ENCODE results near the gene CEP128. TPM values are rescaled to one million over a fixed set of nuclear protein-coding genes. Genes with fewer than 3 reads are reported as not detected.
A peak's percentile ranks its signal among the peaks of the same experiment; 100 is the strongest.

Gene CEP128
- total and polyA plus RNA-seq, 2 experiments from 2014 or later: 2.4 to 5.2 TPM

DNA sequence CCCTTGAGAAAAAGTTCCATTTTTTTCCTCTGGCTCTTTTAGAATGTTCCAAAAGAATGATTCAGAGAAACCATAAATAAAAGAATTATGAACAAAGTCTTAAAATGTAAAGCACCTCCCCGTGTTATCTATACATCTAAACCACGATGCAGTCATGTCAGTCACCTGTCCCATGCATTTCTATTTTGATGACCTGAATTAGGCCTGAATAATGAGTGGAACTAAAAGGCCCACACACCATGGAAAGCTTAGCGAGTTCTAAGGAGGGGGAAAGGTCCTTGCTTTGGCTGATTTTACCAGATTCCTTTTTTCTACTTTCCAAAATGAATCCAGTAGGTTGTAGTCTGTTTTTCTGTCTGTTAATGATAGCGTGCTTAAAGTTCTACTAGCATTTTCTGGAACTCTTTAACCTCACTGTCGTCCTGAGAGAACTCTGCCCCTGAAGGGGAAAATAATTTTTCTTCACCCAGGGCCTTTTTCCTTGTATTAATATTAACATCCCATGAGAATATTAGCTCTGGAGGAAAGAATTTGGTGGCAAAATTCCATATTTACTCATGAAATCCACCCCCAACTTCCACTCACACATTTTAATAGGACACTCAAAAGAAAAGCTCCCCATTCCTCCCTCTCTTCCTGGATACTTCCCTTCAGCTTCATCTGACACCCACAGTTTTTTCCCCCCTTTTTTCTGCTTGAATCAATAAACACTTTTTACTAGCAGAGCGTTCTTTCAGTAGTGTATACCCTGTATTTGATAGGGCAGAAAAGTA is 464.0 kb downstream of the CEP128 start:
- no peak overlapping the region for H3K9ac ChIP-seq
- peak overlapping the region; percentile 4; the same call in 1 of the 2 replicates for H2AFZ ChIP-seq
- 85 to 87% methylated on average over 6 of the region's 6 CpGs for WGBS, 2 experiments (ENCODE audit: low coverage in 1 of 2, low lambda C conversion rate in 2 of 2, missing lambda C conversion rate in 2 of 2)
- DNase-seq: peak; percentile 59
- no peaks in the 10 kb centered on the region for H3K79me2 ChIP-seq (ENCODE audit: insufficient read depth)
- H3K9me2 ChIP-seq (ENCODE audit: insufficient read depth): no peaks in the 10 kb centered on the region
- H3K4me2 ChIP-seq (ENCODE audit: unreplicated experiment): no peak overlapping the region
- in situ Hi-C loops (cut with MboI): no loop called here
- no peaks in the 10 kb centered on the region for H4K20me1 ChIP-seq (ENCODE audit: insufficient read depth)
- H3K36me3 ChIP-seq (ENCODE audit: low read depth): no peaks in the 10 kb centered on the region
- no peaks in the 10 kb centered on the region for H3K9me3 ChIP-seq (ENCODE audit: low read depth)
- no peak overlapping the region for H3K27ac ChIP-seq
- peaks cover 35% of the 10 kb centered on the region for H3F3A ChIP-seq (ENCODE audit: insufficient read depth)
- H3K4me1 ChIP-seq (ENCODE audit: insufficient read depth): peaks cover 40% of the 10 kb centered on the region
- H3K4me3 ChIP-seq: no peak overlapping the region
- TF ChIP-seq EZH2 (IDR thresholded peaks at IDR 0.05; ENCODE audit: insufficient read depth, poor library complexity, severe bottlenecking): no peak
- TF ChIP-seq EZH2phosphoT487 (IDR thresholded peaks at IDR 0.05; ENCODE audit: insufficient read depth, low read depth): no peak
- no peaks in the 10 kb centered on the region for H3K27me3 ChIP-seq (replicated peaks; ENCODE audit: insufficient read depth)

DNA sequence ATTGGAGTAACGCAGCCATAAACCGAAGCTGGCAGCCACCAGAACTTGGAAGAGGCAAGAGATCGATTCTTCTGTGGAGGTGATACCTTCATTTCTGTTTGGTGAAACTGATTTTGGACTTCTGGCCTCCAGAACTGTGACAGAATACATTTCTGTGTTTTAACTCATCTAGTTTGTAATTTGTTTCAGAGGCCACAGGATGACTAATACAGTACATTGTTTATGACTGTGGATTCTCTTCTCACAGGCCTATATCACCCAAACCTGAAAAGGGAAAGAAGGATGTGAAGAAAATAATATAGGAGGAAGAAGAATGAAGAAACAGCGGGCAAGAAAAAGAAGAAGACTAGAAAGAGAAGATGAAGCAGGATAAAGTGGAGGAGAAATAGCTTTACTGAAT is 466.5 kb downstream of the CEP128 start:
- peak; percentile 76 for DNase-seq
- H3K27me3 ChIP-seq (replicated peaks; ENCODE audit: insufficient read depth): no peaks in the 10 kb centered on the region
- peak overlapping the region; percentile 71 for H3K4me2 ChIP-seq (ENCODE audit: unreplicated experiment)
- peaks cover 35% of the 10 kb centered on the region for H3F3A ChIP-seq (ENCODE audit: insufficient read depth)
- H3K9me2 ChIP-seq (ENCODE audit: insufficient read depth): no peaks in the 10 kb centered on the region
- H2AFZ ChIP-seq: peak overlapping the region; percentile 10
- H3K27ac ChIP-seq: peak overlapping the region; percentile 55
- peaks cover 40% of the 10 kb centered on the region for H3K4me1 ChIP-seq (ENCODE audit: insufficient read depth)
- in situ Hi-C loops (cut with MboI): no loop called here
- TF ChIP-seq EZH2phosphoT487 (IDR thresholded peaks at IDR 0.05; ENCODE audit: insufficient read depth, low read depth): no peak
- TF ChIP-seq EZH2 (IDR thresholded peaks at IDR 0.05; ENCODE audit: insufficient read depth, poor library complexity, severe bottlenecking): no peak
- no peaks in the 10 kb centered on the region for H4K20me1 ChIP-seq (ENCODE audit: insufficient read depth)
- no peaks in the 10 kb centered on the region for H3K79me2 ChIP-seq (ENCODE audit: insufficient read depth)
- WGBS, 2 experiments (ENCODE audit: low coverage in 1 of 2, low lambda C conversion rate in 2 of 2, missing lambda C conversion rate in 2 of 2): 75 to 76% methylated on average over 4 of the region's 4 CpGs
- H3K4me3 ChIP-seq: no peak overlapping the region
- peak overlapping the region; percentile 36; the same call in 1 of the 2 replicates for H3K9ac ChIP-seq
- no peaks in the 10 kb centered on the region for H3K36me3 ChIP-seq (ENCODE audit: low read depth)
- H3K9me3 ChIP-seq (ENCODE audit: low read depth): no peaks in the 10 kb centered on the region

DNA sequence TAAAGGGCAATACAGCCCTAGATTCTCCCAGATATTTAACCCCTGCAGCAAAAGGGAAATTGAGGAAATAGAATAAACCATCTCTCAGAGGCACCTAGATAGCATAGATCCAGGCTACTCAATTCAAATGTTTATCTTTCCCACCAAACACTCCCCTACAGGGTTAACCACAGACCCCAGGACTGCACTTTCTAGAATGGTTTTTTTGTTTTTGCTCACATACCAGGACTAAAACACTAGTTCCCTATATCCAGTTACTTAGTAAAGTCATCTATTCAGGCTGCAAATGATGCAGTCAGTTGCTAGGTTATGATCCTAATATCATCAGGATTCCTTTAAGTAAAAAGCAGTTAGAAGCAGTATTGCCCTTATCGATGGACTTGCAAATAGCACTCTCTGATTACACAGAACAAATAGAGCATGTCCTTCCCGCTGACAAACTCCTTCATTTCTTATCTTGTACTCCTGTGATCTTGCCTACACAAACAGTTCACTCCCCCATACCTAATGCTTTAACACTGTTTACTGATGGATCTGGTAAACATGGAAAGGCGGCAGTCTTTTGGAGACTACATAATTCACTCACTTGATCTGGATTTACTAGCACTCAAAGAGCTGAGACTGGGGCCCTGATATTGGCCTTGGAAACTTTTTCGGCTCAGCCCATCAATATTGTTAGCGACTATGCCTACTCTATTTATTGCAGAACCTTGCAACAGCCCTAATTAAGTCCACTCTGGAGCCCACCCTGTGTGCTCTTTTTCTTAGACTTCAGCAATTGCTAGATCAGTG is 473.0 kb downstream of the CEP128 start:
- no peak overlapping the region for H2AFZ ChIP-seq
- no peaks in the 10 kb centered on the region for H3K9me3 ChIP-seq (ENCODE audit: low read depth)
- in situ Hi-C loops (cut with MboI): no loop called here
- 72 to 75% methylated on average over 5 of the region's 5 CpGs for WGBS, 2 experiments (ENCODE audit: low coverage in 1 of 2, low lambda C conversion rate in 2 of 2, missing lambda C conversion rate in 2 of 2)
- H3K9ac ChIP-seq: no peak overlapping the region
- no peak overlapping the region for H3K27ac ChIP-seq
- no peaks in the 10 kb centered on the region for H4K20me1 ChIP-seq (ENCODE audit: insufficient read depth)
- H3K9me2 ChIP-seq (ENCODE audit: insufficient read depth): no peaks in the 10 kb centered on the region
- no peaks in the 10 kb centered on the region for H3F3A ChIP-seq (ENCODE audit: insufficient read depth)
- H3K4me2 ChIP-seq (ENCODE audit: unreplicated experiment): no peak overlapping the region
- H3K4me1 ChIP-seq (ENCODE audit: insufficient read depth): no peaks in the 10 kb centered on the region
- no peak overlapping the region for H3K4me3 ChIP-seq
- H3K36me3 ChIP-seq (ENCODE audit: low read depth): no peaks in the 10 kb centered on the region
- no peaks in the 10 kb centered on the region for H3K79me2 ChIP-seq (ENCODE audit: insufficient read depth)
- H3K27me3 ChIP-seq (replicated peaks; ENCODE audit: insufficient read depth): no peaks in the 10 kb centered on the region
- DNase-seq: no peak
- TF ChIP-seq EZH2 (IDR thresholded peaks at IDR 0.05; ENCODE audit: insufficient read depth, poor library complexity, severe bottlenecking): no peak
- no peak for TF ChIP-seq EZH2phosphoT487 (IDR thresholded peaks at IDR 0.05; ENCODE audit: insufficient read depth, low read depth)

GRCh38 chr14:80465546-80466220 is 475.9 kb downstream of the CEP128 start:
- no peaks in the 10 kb centered on the region for H3F3A ChIP-seq (ENCODE audit: insufficient read depth)
- no peaks in the 10 kb centered on the region for H3K79me2 ChIP-seq (ENCODE audit: insufficient read depth)
- no peak overlapping the region for H3K9ac ChIP-seq
- 95 to 98% methylated on average over 7 of the region's 7 CpGs for WGBS, 2 experiments (ENCODE audit: low coverage in 1 of 2, low lambda C conversion rate in 2 of 2, missing lambda C conversion rate in 2 of 2)
- H3K4me2 ChIP-seq (ENCODE audit: unreplicated experiment): no peak overlapping the region
- TF ChIP-seq EZH2phosphoT487 (IDR thresholded peaks at IDR 0.05; ENCODE audit: insufficient read depth, low read depth) (no peak), EZH2 (IDR thresholded peaks at IDR 0.05; ENCODE audit: insufficient read depth, poor library complexity, severe bottlenecking) (no peak)
- H3K27me3 ChIP-seq (replicated peaks; ENCODE audit: insufficient read depth): no peaks in the 10 kb centered on the region
- H2AFZ ChIP-seq: no peak overlapping the region
- no peak overlapping the region for H3K27ac ChIP-seq
- no peaks in the 10 kb centered on the region for H3K9me2 ChIP-seq (ENCODE audit: insufficient read depth)
- H3K36me3 ChIP-seq (ENCODE audit: low read depth): no peaks in the 10 kb centered on the region
- H4K20me1 ChIP-seq (ENCODE audit: insufficient read depth): no peaks in the 10 kb centered on the region
- H3K4me1 ChIP-seq (ENCODE audit: insufficient read depth): no peaks in the 10 kb centered on the region
- no peak overlapping the region for H3K4me3 ChIP-seq
- H3K9me3 ChIP-seq (ENCODE audit: low read depth): no peaks in the 10 kb centered on the region
- in situ Hi-C loops (cut with MboI): no loop called here
- DNase-seq: no peak
